SK-MEL-5 (cell line): ENCODE measurements around the gene TNNI2. TPM values are rescaled to one million over a fixed set of nuclear protein-coding genes. Genes with fewer than 3 reads are reported as not detected.
A peak's percentile ranks its signal among the peaks of the same experiment; 100 is the strongest.
"Not testable (repeated sequence)": the region's sequence is repeated elsewhere in the genome, so short reads cannot be mapped to it uniquely, and the experiment has no call there.

Experiments used
- DNase-seq: peaks from one replicate; pipeline ENCODE4 v3.0.0-alpha.2; 2016; ENCODE audit warnings: low read depth, low spot score
- in situ Hi-C: cut with HindIII; loops from 2 replicates; pipeline ENCODE4 v1.10.0; 2016; ENCODE audit warnings: low sequenced_read_pairs, high pct_unique_total_duplicates, low pct_unique_long_range_greater_than_20kb
- total RNA-seq: library from RNA; depleted of rRNA; stranded (reverse); fragments of >200 nt; shearing (Covaris generic); gene quantifications from 2 replicates; pipeline ENCODE4 v1.2.3, GENCODE V29; 2014

Gene TNNI2
- total RNA-seq, 1 experiment from 2014 or later, result not detected

- in situ Hi-C loops, result no loop called here
- no peak for DNase-seq
Observed at GRCh38 chr11:1864831-1865665, 26.3 kb downstream of the TNNI2 start.

DNA sequence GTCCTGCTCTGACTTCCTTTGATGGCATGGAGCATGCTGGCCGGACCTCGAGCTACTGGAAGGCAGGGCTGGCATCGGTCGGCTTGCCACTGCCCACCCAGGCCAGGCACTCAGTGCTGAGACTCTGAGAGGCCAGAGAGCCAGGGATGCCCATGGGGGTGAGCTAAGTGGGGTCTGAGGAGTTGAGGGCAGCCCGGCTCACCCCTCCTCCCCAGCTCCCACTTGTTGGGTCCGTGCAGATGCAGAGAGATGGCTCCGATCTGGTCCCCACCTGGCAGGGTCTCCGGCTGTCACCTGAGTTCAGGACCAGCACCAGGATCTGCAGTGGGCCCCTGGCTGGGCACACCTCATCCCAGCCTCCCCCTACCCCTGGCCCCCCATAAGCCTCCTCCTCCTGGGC lies 27.4 kb downstream of the TNNI2 start:
- in situ Hi-C loops, result no loop called here
- DNase-seq, result no peak

DNA sequence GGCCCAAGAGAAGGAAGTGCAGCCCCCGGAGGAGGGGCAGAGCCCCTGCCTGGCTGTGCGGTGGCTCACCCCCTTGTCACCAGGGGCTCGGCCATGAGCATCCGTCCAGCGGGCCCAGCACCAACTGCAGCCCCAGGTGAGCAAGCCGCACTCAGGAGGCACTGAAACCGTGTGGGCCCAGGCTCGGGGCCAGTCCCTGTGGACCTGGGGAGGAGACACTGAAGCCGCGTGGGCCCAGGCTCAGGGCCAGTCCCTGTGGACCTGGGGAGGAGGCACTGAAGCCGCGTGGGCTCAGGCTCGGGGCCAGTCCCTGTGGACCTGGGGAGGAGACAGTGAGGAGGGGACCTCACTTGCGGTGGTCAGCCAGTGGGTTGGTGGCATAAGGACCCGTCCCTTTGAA lies 28.0 kb downstream of the TNNI2 start:
- in situ Hi-C loops, result no loop called here
- no peak for DNase-seq

DNA sequence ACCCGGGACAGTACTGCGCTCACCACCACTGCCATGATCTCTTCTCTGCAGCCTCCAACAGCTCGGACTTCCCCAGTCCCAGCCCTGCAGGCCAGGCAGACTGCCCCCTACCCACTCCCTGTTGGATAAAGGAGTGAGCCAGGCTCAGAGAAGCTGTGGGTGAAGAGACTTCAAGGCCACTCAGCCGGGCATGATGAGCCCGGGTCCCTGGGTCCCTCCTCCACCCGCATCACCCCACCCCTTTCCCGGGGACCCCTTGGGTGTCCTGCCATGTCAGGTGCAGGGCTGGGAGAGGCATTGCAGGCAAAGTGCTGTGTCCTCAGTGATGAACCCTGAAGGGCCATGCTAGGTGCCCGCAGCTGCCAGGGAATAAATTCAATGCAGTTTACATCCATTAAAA lies 28.6 kb downstream of the TNNI2 start:
- in situ Hi-C loops, result no loop called here

DNA sequence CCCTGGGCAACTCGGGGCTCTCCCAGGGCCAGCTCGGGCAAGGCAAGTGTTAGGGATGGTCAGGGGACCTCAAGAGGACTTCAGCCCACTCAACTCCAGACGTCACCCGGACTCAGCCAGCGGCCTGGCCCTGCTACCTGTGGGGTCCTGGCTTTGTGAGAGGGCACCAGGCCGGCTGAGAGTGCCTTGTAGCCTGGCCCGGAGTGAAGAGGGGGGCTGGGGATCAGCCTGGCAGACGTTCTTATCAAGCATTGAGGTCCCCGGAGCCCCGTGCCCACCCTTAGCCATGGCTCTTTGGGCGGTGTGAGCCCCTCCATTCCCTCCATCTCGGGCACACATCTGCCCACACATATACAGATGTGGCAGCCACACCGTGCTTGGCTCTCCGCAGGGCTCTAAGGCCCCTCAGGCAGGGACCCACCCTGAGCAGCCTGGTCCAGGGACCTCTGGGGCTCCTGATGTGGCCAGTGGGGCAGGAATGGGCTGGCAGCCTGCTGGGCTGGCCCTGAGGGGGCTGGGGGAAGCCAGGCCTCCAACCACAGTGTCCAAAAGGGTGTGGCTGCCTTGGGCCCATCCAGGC lies 29.4 kb downstream of the TNNI2 start:
- DNase-seq, result no peak
- in situ Hi-C loops, result no loop called here

More for the DNA sequence above, 28.6 kb downstream of the TNNI2 start:
- DNase-seq, result no peak

DNA sequence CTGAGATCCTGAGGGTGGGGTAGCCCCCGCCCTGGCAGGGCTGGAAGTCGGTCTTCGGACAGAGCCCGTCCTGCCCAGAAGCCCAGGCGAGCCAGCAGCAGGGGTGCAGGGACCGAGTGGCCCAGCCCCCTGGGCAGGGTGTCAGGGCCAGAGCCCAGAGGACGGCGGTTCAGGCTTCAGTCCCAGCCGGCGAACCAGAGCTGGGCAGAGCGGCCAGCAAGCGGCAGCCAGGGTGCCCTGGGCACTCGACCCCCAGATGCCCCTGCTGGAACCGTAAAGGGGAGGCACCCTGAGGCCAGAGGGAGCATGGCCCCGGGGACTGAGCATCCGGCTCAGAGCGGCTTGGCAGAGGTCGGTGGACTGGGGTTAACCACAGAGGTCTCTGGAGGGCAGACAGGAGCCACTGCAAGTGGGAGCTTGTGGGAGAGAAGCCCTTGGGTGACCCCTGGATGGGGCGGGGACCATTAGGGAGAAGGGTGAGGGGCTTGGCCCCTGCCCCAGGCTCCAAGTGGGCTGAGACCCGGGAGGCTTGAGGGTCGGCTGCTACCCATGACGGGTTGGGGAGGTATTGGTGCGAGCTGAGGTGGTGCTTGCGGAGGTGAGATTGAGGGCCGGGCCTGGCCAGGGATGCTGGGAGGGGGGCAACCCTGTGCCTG lies 30.0 kb downstream of the TNNI2 start:
- in situ Hi-C loops, result no loop called here
- DNase-seq, result no peak

DNA sequence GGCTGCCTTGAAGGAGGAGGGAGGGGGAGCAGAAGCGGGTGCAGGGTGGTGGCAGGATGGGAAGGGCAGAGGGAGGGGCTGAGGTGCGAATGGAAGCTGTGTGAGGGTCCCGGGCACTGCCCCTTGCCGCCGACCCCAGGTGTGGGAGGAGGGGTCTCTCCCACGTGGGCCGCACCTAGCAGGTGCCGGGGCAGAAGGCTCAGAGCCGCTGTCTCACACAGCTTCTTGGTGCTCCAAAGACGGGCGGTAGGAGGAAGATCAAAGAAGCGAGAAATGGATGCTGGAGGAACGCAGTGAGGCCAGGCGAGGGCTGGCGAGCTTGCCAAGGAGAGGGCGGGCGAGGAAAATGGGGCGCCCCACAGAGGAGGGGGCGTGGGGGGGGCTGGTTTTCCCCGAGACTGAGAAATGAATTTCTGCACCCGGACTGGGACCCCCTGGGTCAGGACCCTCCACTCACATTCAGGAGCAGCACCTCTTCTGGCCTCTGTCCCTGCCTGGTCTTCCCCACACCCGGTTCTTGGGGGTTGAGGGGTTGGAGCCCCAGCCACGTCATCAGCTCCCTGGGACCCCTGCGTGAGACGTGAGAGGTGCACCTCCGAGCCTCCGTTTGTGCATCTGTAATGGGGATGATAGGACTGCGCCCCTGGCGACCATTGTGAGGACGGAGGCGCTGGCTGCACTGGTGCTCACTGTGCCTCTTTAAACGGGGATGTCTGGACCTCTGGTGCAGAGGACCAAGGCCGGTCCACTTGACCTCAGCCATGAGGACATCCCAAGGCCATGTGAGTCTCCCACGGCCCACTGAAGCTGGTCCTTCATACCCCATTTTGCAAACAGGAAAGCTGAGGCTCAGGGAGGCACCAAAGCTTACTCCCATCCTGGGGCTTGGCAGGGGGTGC lies 30.9 kb downstream of the TNNI2 start:
- in situ Hi-C loops, result no loop called here
- DNase-seq, result peak; percentile 30

GRCh38 chr11:1870326-1870696 lies 31.5 kb downstream of the TNNI2 start:
- in situ Hi-C loops, result no loop called here
- no peak for DNase-seq

DNA sequence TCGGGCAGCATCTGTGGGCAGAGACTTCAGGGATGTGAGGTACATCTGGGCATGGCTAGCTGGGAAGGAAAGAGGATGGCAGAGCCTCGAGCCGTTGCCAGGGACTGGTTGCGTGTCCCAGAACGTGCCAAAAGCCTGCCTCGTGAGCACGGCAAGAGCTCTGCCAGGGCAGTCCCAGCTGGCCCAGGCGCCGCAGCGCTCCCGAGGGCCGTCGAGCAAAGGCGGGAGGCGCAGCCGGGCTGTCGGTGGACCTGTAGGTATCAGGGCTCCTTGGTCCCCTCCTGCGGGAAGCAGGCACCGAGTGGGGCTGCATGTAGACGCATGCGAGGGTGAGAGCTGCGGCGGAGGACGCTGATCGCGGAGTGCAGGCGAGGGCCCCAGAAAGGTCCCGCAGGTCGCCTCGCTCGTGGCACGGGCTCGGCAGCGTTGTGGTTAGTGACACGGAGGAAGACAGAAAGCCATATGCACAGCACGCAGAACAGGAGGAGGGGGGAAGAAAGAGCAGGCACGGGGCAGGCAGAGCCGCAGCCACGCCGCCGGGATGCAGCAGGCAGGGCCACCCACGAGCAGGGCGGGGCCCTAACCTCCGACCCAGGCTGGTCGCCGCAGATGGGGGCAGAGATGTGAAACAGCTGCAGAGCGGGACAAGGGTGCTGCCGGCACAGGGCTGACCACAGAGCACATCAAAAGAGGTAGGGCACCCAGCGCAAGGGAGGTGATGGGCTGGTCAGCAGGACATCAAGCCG lies 32.1 kb downstream of the TNNI2 start:
- no peak for DNase-seq
- in situ Hi-C loops, result no loop called here

- in situ Hi-C loops, result no loop called here
- no peak for DNase-seq
Observed at GRCh38 chr11:1871531-1871930, 32.8 kb downstream of the TNNI2 start.

DNA sequence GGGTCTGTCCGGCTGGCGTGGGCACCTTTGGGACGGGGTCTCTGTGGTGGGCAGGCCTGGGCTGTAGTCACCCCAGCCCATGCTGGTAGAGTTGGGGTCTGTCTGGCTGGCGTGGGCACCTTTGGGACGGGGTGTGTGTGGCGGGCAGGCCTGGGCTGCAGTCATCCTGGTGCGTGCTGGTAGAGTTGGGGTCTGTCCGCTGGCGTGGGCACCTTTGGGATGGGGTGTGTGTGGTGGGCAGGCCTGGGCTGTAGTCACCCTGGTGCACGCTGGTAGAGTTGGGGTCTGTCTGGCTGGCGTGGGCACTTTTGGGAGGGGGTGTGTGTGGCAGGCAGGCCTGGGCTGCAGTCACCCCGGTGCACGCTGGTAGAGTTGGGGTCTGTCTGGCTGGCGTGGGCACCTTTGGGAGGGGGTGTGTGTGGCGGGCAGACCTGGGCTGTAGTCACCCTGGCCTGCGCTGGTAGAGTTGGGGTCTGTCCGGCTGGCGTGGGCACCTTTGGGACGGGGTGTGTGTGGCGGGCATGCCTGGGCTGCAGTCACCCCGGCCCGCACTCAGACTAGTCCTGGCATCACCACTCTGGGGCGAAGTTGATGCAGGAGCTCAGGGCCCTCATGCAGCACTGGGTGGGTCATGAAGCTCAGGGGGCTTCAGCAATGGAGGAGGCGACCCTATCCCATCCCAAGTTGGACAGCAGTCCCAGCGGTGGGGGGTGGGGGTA lies 33.6 kb downstream of the TNNI2 start:
- in situ Hi-C loops, result no loop called here
- DNase-seq, result no peak

DNA sequence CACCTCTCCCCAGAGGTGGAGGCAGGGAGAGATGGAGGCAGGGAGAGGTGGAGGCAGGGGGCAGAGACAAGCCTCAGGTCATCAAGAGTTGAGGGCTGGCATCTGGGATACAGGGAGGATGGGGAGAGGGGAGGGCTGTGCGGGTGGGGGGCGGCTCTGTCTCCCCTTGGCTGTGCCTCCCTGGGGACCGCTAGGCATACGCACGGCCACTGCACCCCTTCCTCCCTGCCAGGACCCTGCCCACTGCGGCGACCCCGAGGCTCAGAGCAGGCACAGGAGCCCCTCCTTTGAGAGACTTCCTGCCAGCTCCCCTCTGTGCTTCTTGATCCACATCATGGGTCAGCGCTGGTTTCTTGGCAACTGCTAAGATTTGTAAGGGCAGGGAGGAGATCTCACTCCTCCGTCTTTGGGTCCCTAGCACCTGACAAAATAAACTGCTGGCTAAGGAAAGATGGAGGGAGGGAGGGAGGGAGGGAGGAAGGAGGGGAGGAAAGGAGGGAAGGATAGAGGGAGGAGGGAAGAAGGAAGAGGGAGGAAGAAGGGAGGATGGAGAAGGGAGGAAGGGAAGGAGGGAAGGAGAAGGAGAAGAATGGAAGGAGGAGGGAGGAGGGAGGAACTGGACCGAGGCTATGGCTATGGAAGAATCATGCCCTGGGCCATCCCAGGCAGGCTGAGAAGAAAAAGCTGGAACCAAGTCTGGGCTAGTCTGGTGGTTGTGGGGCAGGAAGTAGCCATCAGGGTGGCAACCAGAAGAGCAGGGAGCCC lies 34.4 kb downstream of the TNNI2 start:
- no peak for DNase-seq
- in situ Hi-C loops, result no loop called here

DNA sequence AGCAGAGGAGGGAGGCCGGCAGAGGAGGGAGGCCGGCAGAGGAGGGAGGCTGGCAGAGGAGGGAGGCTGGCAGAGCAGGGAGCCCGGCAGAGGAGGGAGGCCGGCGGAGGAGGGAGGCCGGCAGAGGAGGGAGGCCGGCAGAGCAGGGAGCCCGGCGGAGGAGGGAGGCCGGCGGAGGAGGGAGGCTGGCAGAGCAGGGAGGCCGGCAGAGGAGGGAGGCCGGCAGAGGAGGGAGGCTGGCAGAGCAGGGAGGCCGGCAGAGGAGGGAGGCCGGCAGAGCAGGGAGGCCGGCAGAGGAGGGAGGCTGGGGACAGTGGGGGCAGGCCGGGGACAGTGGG lies 35.0 kb downstream of the TNNI2 start:
- DNase-seq, in situ Hi-C loops: not testable (repeated sequence)

- in situ Hi-C loops, DNase-seq: not testable (repeated sequence)
Observed at GRCh38 chr11:1874441-1875092, 35.8 kb downstream of the TNNI2 start.

DNA sequence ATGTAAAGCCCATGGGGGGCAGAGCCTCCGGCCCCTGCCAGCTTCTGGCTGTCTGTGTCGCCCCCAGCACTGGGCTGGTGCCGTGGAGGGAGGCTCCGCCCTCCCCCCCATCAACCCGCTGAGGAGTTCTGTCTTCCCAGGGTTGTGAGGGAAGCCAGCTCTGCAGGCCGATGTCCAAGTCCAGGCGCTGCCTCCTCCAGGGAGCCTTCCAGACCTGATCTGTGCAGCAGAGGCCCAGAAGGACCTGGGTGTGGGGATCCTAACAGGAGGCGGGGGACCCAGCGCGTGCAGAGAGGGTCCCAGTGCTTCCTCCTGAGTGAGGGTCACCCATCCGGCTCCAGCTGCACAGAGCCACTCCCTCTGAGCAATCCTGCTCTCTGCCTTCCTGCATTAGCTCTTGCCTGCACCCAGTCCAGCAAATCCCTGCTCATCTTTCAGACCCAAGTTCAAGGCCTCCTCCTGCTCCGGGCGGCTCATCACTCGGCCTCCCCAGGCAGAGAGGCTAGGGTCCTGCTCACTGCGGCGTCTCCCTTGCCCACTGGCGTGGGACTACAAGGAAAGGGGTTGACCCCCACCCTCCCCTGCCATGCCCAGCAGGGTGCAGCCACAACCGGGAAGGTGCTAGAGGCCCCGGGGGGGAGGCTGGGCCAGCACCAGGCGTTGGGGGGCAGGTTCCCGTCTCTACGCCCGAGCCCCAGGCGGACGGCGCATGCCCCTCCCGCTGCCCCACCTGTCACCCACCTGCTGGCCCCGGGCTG lies 36.5 kb downstream of the TNNI2 start:
- no peak for DNase-seq
- in situ Hi-C loops, result no loop called here
